LNCAP (cell line): ENCODE data around the gene SLC35E1.

Source experiments
- TF ChIP-seq, protein P1 (sequence below): fragments of 450-650 bp; IDR thresholded peaks from 2 replicates; pipeline ENCODE4 v1.5.1; 2017; ENCODE audit warnings: mild to moderate bottlenecking

SLC35E1 gene

GRCh38 chr19:16614941-16615340 is 42.7 kb upstream of the SLC35E1 start:
- TF ChIP-seq, protein P1, sequence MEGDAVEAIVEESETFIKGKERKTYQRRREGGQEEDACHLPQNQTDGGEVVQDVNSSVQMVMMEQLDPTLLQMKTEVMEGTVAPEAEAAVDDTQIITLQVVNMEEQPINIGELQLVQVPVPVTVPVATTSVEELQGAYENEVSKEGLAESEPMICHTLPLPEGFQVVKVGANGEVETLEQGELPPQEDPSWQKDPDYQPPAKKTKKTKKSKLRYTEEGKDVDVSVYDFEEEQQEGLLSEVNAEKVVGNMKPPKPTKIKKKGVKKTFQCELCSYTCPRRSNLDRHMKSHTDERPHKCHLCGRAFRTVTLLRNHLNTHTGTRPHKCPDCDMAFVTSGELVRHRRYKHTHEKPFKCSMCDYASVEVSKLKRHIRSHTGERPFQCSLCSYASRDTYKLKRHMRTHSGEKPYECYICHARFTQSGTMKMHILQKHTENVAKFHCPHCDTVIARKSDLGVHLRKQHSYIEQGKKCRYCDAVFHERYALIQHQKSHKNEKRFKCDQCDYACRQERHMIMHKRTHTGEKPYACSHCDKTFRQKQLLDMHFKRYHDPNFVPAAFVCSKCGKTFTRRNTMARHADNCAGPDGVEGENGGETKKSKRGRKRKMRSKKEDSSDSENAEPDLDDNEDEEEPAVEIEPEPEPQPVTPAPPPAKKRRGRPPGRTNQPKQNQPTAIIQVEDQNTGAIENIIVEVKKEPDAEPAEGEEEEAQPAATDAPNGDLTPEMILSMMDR: no peak

- TF ChIP-seq, protein P1: no peak
These were observed 41.6 kb upstream of the SLC35E1 start for GRCh38 chr19:16613841-16614240.

DNA sequence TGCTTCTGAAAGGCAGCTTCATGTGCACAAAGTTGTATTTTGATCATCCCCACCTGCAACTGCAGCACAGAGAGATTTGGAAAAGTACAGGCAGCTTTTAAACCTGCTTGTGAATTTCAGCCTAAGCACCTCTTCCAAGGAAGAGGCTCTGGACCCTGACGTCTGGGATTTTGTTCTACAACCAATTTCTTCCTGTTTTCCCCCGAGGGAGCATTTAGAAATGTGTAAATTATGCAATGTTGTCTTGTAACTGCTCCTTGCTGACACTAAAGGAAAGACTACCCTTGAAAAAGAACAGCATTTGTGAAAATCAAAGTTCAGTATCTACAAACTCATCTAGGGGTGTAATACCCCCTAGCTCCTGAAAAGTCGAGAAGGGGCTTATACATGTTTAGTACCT is 40.4 kb upstream of the SLC35E1 start:
- TF ChIP-seq, protein P1: no peak

DNA sequence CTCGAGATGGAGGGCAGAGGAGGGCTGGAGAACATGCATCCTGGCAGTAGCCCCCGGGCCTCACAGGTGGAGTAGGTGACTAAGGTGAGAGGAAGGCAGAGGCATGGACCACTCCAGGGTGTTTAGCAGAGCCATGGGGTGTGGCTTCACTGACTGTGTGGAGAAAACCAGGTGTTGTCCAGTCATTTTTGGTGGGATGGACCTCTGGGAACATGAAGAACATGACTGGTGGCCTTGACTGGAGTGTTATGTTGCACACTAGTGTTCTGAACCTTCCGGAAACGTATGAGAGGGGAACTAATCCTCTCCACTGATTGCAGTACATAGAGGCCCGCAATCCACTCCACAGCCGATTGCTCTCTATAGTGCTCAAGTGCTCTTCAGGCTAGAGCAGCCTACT is 38.9 kb upstream of the SLC35E1 start:
- TF ChIP-seq, protein P1: no peak

- TF ChIP-seq, protein P1: no peak
These were observed 37.4 kb upstream of the SLC35E1 start for GRCh38 chr19:16609511-16610200.

DNA sequence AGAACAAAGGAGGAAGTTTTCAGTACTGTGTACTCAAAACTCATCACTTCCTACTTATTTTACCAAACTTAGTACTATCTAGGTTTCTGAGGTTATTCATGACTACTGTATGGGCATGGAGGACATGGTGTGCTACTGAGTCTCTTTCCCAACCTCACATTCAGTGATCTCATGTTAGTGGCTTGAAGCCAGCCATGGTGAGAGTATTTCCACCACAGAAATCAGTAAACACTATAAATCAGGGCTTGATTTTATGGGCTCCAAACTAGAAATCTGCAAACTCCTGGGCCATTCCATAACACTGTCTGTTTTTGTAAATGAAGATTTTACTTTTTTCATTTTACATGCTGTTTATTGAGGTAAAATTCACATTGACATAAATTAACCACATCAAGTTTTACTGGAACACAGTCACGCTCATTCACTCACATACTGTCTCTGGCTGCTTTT is 36.1 kb upstream of the SLC35E1 start:
- TF ChIP-seq, protein P1: no peak

DNA sequence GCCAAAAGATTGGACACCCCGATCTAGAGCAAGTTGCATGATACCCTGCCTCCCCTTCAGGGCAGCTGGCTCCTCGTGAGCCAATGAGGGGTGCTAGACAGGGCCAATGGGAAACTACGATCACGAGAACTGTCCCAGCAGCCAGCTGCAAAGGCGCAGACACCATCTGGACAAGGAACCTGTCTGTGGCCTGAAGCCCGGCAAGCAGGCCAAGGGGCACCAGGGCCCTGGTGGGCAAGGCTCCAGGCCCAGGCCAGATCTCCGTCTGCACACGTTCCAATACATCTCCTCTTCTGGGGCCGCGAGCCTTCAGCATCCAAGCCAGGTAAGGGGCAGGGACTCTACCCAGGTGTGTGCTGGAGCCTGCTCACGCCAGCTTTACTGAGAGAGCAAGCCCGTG is 35.6 kb upstream of the SLC35E1 start:
- TF ChIP-seq, protein P1: no peak

- TF ChIP-seq, protein P1: no peak; the same call in 1 of the 2 replicates
These were observed 33.4 kb upstream of the SLC35E1 start for GRCh38 chr19:16605553-16605994.
